K562 (cell line): Measurements from ENCODE around the gene USP12. TPM values are rescaled to one million over a fixed set of nuclear protein-coding genes. Genes with fewer than 3 reads are reported as not detected.
A peak's percentile ranks its signal among the peaks of the same experiment; 100 is the strongest.

Experiments
- CHAMP1 ChIP-seq: fragments of 450-650 bp; IDR thresholded peaks from 2 replicates; pipeline ENCODE4 v1.6.1; 2016; ENCODE audit warnings: mild to moderate bottlenecking
- FUS ChIP-seq: fragments of 200-400 bp; formaldehyde crosslinking; optimal IDR thresholded peaks from 2 replicates; pipeline ENCODE3; 2017; ENCODE audit warnings: low read depth, low read length
- MITF ChIP-seq: IDR thresholded peaks from 2 replicates; pipeline ENCODE4 v1.6.1; 2014; ENCODE audit warnings: antibody characterized with exemption
- MNT ChIP-seq, 2 experiments: fragments of 450-650 bp; conservative IDR thresholded peaks; 2 replicates each; pipeline ENCODE4 v1.6.1; 2017; ENCODE audit warnings: mild to moderate bottlenecking in 2 of 2, moderate library complexity in 2 of 2
- RBFOX2 ChIP-seq: fragments of 200-400 bp; formaldehyde crosslinking; IDR thresholded peaks from 2 replicates; pipeline ENCODE4 v1.6.1; 2017; ENCODE audit warnings: low read depth, mild to moderate bottlenecking, low read length, moderate library complexity
- REST ChIP-seq, 2 experiments: fragments of 450-650 bp; formaldehyde crosslinking in 1 of 2; IDR thresholded peaks; 2 replicates each; pipeline versions ENCODE4 v1.4.0 to v1.6.1; 2014 to 2020; ENCODE audit warnings: mild to moderate bottlenecking in 2 of 2, borderline replicate concordance in 1 of 2, low read depth in 1 of 2
- SREBF2 ChIP-seq: sonication (generic); formaldehyde crosslinking; IDR thresholded peaks from 2 replicates; pipeline ENCODE4 v1.4.0; 2020; ENCODE audit warnings: mild to moderate bottlenecking, missing genetic modification reagents
- TCF7L2 ChIP-seq: fragments of 150-350 bp; IDR thresholded peaks from 2 replicates; pipeline ENCODE4 v1.6.1; 2016; ENCODE audit warnings: low read depth, mild to moderate bottlenecking, low read length, moderate library complexity
- TRIM28 ChIP-seq: fragments of 450-650 bp; IDR thresholded peaks from 2 replicates; pipeline ENCODE4 v1.6.1; 2017
- ZC3H4 ChIP-seq: sonication (generic); formaldehyde crosslinking; IDR thresholded peaks from 2 replicates; pipeline ENCODE4 v1.9.0; 2021; ENCODE audit warnings: missing genetic modification reagents, borderline replicate concordance
- ZFP1 ChIP-seq: fragments of 450-650 bp; formaldehyde crosslinking; IDR thresholded peaks from 2 replicates; pipeline ENCODE4 v1.4.0; 2020; ENCODE audit warnings: mild to moderate bottlenecking, mixed read lengths
- ZFP30 ChIP-seq: fragments of 250-450 bp; sonication (Bioruptor Pico); IDR thresholded peaks from 2 replicates; pipeline ENCODE4 v1.8.0; 2022; ENCODE audit warnings: moderate library complexity, mild to moderate bottlenecking, inconsistent platforms, borderline replicate concordance
- polyA plus RNA-seq, 8 experiments: library from polyadenylated mRNA; depleted of rRNA in 4 of 8; stranded (reverse) in 5 of 8; unstranded in 3 of 8; fragments of >200 nt; fragmentation: Nextera tagmentation in 2 of 8; fragmentation: Illumina TruSeq in 1 of 8; extraction: Ambion mirVana in 2 of 8; extraction: Trizol in 1 of 8; gene quantifications; 2 replicates each; pipeline versions ENCODE4 v1.2.1 to v1.2.3, GENCODE V29; 2011 to 2014; ENCODE audit warnings: inconsistent platforms in 1 of 8, missing spikeins in 1 of 8
- total RNA-seq, 7 experiments: library from RNA; depleted of rRNA in 6 of 7; stranded (reverse); fragments of >200 nt in 6 of 7; fragmentation: Illumina TruSeq in 2 of 7; extraction: Trizol in 2 of 7; gene quantifications; 2 replicates each; pipeline versions ENCODE4 v1.2.1 to v1.2.3, GENCODE V29; 2011 to 2021; ENCODE audit warnings: low replicate concordance in 1 of 7

The USP12 gene
- total and polyA plus RNA-seq, 9 of the 15 experiments (the other 6 are each of a cell fraction or from before 2014, with no cell fraction given), result 1.8 to 20.5 (median 13.3) TPM

GRCh38 chr13:27125357-27126282 is 46.0 kb downstream of the USP12 start (continued):
- TF ChIP-seq REST (IDR thresholded peaks at IDR 0.05; ENCODE audit: borderline replicate concordance), result peak; percentile 61
- TF ChIP-seq REST (CRISPR knock-in tag; IDR thresholded peaks at IDR 0.05; ENCODE audit: low read depth), result no peak
- TF ChIP-seq MITF, result no peak
- peak; percentile 74; the same call in 1 of the 2 replicates for TF ChIP-seq CHAMP1
- no peak for TF ChIP-seq ZFP1 (CRISPR knock-in tag)
- peak; percentile 72 for TF ChIP-seq RBFOX2
- TF ChIP-seq TRIM28, result no peak
- TF ChIP-seq FUS, result no peak
- TF ChIP-seq ZC3H4, result no peak
- TF ChIP-seq ZFP30 (CRISPR knock-in tag), result no peak
- no peak for TF ChIP-seq SREBF2 (CRISPR knock-in tag)
- TF ChIP-seq MNT (conservative IDR thresholded peaks at IDR 0.05), result peak; percentile 39 to 68
- no peak for TF ChIP-seq TCF7L2
